HG03103 (cell line): ENCODE results near the gene F2.
"Not testable (repeated sequence)": the region's sequence is repeated elsewhere in the genome, so short reads cannot be mapped to it uniquely, and the experiment has no call there.

Experiments
- ATAC-seq: cut with Tn5 transposase; IDR thresholded peaks from one replicate; pipeline ENCODE4 v1.9.1; 2021; ENCODE audit warnings: low read depth; ENCODE audit not compliant: unreplicated experiment

Gene F2

DNA sequence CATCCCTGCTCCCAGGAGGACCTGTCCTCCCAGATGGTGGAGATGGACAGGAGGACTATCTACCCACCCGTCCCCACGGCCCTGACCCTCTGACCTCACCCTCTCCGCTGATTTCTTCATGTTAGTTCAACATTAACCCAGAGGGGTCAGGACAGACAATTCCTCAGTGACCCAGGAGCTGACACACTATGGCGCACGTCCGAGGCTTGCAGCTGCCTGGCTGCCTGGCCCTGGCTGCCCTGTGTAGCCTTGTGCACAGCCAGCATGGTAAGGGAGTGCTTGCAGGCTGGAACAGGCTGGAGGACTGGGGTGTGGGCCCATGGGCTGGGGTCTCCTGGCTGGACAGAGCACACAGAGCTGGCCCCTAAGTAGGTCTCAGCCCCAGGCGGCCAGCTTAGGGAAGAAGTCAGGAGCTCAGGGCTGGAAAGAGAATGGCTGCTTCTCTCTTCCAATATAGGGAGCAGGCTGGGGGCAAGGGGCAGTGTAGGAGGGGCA lies at the start of gene F2:
F2 (plus strand) TSS at position 166 of the 495 bp plus-strand sequence; CDS start at position 189, 23 bp downstream.
- ATAC-seq = no peak

GRCh38 chr11:46669711-46670139 lies 49.3 kb upstream of the F2 start:
- ATAC-seq = no peak

DNA sequence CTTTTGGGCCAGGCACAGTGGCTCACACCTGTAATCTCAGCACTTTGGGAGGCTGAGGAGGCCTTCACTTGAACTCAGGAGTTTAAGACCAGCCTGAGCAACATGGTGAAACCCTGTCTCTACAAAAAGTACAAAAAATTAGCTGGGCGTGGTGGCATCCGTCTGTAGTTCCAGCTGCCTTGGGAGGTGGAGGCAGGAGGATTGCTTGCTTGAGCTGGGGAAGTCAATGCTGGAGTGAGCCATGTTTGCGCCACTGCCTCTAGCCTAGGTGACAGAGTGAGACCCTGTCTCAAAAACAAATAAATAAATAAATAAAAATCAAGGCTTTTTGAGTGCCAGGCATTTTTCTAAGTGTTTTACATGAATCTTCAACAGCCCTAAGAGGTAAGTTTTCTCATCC lies 48.5 kb upstream of the F2 start:
- not testable (repeated sequence) for ATAC-seq

GRCh38 chr11:46671958-46672315 lies 47.1 kb upstream of the F2 start:
- no peak for ATAC-seq

GRCh38 chr11:46672381-46672839 lies 46.6 kb upstream of the F2 start:
- ATAC-seq = no peak

DNA sequence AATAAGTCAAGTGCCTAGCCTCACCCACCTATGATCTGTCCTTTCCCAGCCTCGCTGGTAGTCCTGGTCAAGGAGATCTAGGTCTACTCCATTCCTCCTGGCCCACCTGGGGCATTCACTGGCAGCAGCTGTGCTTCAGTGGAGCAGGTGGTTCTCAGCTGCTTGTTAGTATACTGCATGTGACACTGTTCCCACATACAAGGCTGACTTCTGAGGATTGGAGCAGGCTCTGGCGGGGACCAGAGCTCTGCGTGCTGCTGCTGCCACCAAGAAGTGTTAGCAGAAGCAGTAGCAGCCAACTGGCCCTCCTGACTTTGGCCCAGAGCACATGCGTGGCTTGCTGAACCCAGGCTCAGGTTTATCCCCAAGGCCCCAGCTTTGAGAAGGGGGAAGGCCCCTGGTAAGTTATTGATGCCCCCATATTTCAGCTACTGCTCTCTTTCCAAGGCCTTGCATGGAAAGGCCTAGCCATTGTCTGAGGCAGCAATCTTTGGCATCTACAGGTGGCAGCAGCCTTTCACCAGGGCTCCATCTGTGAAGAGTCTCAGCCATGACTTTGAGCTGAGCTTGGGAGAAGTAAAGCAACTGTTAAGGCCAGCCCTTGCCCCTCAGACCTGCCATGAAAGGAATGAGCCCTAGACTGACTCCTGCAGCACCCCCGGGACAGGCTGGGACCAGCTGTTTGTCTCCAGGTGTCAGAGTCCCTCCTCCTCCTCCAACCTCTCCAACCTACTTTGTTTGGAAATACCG lies 45.1 kb upstream of the F2 start:
- ATAC-seq = no peak

DNA sequence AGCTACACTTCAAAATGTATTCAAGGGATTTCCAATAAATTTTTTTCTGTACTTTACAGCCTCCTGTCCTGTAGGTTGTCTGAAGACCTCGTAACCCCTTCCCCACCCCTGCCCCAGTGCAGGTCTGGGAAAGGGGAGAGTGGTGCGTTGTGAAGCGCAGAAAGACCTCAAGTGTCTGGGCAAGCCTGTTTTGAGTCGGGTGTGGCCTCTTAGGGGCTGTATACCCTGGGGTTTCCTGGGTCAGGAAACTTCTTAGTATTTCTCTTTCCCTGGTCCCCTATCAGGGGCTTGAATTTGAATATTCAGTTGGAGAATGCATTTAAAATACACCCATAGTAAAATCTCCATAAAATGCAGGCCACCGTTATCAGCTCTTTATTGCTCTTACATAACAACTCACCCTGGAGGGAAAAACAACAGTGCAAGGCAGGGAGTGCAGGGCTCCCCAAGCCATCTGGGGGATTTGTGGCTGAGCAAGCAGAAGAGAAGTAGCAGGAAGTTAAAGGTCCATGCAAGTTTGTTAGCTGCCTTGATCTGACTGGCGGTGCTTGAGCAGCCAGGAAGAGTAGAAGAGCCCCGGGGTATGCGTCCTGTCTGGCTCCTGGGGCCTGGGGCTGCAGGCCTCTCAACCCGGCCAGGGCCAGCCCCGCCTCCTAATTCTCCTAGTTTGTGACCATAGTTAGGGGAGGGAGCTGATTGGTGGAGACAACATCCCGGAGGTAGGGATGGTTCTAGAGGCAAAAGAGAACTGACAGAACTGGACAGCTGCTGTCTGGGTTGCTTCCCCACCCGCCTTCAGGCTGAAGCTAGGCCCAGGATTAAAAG lies 44.3 kb upstream of the F2 start:
- ATAC-seq = no peak

- ATAC-seq = no peak
These were observed 43.6 kb upstream of the F2 start for GRCh38 chr11:46675288-46675851.

GRCh38 chr11:46675949-46676348 lies 43.1 kb upstream of the F2 start:
- ATAC-seq = no peak

DNA sequence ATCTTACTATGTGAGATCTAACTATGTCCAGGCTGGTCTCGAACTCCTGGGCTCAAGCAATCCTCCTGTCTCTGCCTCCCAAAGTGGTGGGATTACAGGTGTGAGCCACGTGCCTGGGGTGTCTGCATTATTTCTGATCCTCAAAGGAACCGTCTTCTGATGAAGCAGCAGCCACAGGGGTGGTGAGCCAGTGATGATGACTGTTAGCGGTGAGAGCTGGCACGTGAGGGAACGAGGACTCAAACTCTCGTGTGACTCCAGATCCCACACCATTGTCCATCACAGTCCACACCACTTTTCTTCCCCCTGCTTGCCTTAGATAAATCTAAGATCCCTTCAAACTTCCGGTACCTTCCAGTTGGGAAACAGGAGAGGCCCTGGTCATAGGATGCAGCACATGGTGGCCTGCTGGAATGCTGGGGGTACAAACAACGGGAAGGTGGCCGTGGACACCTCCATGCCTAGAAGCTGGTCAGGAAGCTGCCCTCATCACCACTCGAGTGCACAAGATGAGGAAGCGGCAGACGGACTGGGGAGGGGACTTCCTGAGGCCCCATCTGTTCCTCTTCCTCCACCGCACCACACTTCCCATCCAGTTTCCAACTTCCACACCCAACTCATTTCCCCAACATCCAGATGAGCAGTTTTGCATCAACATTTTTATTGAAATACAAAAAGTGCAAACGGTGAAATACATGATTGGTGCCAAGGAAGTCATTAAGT lies 42.4 kb upstream of the F2 start:
- no peak for ATAC-seq

DNA sequence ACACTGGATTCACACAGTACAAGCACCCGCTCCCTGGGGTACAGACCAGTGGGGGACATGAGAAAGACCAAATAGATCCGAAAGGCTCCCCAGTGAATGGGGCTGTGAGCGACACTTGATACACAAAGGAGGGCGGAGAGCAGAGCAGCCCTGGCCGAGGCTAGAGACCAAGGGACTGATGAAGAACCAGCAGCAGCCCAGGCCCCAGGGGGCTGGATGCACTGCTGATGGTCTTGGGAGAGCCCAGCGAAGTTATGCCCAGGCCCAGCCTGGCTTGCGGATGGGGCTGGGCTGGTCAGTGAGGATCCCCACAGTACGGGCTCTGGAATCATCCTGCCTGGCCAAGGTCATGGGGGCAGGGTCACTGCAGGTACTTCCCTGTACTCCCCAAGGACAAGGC lies 41.8 kb upstream of the F2 start:
- no peak for ATAC-seq

DNA sequence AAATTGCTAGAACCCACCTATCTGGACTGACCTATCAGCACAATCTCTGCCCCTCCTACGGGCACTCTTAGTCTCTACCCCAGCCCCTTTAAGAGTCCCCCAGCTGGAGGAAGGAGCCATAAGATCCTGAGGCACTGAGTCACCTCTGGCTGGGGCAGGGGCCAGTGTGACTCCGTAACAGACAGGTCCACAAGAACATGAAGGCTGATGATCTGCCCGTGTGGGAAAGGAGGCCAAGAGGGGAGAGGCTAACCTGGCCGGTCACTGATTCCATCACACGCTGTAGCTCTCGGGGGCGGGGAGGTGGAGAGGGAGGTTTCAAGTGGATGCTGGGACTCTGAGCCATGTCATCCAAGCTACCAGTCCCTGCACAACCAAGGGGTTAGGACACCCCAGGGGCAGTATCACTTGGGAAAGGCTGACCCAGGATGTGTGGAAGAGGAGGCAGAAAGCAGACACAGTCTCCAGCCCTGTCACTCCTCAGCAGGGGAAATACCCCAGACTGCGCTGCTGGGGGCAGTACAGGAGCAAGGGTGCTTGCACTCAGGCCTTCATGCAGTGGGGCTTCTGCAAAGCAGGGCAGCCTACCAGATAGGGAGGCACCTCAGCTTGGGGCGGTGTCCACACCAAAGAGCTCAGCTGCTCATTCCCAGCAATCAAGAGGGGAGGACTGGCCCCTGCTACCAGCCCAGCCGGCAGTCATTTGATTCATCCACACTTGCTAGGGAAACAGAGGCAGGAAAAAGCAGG lies 40.8 kb upstream of the F2 start:
- ATAC-seq = no peak

DNA sequence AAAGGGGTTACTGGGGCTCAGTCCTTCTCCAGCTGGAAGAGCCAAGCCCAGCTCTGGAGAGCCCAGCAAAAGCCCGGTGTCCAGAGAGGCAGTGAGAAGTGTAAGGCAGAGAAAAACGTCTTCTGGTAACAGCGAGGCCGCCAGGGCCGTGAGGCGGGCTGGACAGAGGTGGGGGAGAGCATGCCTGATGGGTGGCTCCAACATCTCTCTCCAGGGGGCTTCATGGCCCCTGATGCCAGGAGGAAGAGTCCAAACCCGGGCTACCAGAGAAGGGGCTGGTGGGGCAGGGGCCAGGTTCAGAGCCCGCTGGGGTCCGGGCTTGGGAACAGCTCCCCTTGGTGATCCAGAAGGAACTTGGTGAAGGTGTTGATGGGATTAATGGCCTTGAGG lies 40.3 kb upstream of the F2 start:
- ATAC-seq = no peak

- no peak for ATAC-seq
These were observed 39.5 kb upstream of the F2 start for GRCh38 chr11:46679241-46680163.

DNA sequence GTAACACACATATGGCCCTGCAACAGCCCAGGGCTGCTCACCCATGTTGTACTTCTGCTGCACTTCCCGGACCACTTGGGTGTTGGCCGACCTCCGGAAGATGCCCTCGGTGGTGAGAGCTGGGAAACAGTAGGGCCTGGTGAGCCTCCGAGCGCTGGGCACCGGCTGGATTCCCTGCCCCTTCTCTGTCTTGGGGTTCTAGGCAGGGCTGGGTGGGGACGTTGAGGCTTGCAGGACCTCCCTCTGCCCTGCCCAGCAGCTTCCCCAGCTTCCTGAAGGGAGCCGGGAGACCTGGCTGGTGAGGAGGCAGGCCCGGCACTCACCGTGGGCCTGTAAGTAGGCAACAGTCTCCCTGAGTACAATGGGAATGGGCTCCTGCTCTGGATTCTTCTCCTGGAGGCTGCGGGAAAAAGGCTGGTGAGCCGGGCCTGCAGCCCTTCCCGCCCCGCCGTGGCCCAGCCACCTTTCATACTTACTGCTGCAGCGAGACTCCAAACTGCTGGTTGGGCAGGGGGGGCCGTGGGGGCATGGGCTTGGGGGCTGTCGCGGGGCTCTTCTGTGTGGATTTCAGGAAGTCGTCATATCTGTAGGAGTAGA lies 38.8 kb upstream of the F2 start:
- no peak for ATAC-seq

GRCh38 chr11:46680815-46681214 lies 38.2 kb upstream of the F2 start:
- ATAC-seq = no peak

DNA sequence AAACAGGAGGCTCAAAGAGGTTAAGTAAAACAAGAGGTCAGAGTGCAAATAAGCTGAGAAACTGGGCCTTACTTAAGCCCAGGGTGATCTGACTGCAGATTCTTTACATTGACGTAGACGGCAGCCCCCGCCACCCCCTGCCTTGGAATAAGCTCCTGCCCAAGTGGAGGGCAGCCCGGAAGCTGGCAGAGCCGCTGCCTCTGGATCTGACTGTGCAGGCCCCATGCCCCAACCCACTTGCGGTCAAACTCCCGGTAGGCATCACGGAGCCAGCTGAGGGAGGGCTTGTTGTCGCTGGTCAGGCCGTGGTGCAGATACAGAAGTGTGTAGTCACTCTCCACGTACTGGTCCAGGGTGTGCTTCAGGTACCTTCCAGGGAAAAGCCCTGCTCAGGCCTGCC lies 37.2 kb upstream of the F2 start:
- no peak for ATAC-seq
